ENCODE results near the gene CCDC187.

DNA sequence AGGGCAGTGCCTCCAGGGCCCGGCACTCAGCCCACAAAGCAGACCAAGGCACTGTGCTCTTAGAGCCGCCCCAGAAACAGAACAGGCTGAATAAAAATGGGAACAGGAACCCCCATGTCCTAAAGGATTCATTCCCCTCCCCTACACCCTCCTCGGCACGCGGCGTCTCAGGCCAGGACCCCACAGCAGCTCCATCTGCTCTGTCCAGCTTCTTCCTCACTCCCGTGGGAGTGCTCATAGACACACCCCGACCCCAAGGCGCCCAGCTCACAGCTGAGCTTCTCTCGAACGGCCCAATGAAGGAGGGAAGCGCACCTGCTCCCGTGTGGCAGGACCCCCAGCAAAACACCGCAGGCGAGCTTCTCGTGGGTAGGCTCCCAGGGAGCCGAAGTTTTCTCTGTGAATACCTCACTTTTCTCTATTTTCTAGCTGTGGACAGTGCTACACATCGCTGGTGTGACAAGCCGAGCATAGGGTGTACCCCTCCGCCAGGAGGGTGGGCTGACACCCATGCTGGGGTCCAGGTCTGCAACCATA, 42.9 kb downstream of the CCDC187 start:
- no peak for TF ChIP-seq CTCF (conservative IDR thresholded peaks at IDR 0.05)
- TF ChIP-seq EZH2 (IDR thresholded peaks at IDR 0.05; ENCODE audit: low read depth): no peak
